ENCODE results near the gene KCNG4. TPM values are rescaled to one million over a fixed set of nuclear protein-coding genes. Genes with fewer than 3 reads are reported as not detected.
"Not testable (repeated sequence)": the region's sequence is repeated elsewhere in the genome, so short reads cannot be mapped to it uniquely, and the experiment has no call there.

KCNG4 gene
- total RNA-seq, 1 donor from 2014 or later, result not detected

DNA sequence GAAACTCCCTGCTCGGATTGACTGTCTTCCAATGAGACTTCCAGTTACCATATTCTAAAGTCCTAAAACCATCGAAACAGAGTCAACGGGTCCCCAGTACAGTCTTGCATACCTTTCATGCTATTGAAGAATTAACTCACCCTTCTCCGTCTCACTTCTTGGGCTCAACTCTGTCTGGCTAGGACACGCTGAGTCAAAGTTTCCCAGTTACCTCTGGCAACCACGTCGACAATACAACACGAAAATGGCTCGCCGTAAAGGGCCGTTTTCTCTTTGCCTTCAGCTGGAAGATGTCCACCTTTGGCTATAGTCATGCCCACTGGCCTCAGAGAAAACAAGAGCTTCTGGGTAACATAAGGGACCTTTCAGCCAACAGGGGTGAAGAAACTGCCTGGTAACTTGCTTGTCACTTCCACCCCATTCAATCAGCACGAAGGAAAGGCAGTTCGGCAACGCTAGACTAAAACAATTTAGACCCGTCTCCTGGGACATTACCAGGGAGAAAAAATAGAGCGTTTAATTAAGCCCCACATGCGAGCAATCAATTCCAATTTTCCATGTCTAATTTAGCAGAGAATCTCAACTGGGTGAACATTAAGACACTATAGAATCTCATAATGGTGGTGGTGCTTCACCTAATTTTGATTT lies 21.5 kb downstream of the KCNG4 start:
- intact Hi-C loops (cut with micrococcal nuclease), result no loop called here
- no peak for DNase-seq
- ATAC-seq, result no peak

DNA sequence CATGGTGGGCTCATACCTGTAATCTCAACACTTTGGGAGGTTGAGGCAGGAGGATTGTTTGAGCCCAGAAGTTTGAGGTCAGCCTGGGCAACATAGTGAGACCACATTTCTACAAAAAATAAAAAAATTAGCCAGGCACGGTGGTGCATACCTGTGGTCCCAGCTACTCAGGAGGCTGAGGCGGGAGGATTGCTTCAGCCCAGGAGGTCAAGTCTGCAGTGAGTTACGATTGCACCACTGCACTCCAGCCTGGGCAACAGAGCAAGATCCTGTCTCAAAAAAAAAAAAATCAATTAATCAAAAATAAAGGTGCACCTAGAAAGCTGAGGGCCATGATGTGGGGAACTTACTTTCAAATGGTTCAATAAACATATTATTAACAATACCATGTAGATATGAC lies 23.7 kb downstream of the KCNG4 start:
- DNase-seq; ATAC-seq; intact Hi-C loops (cut with micrococcal nuclease): not testable (repeated sequence)

DNA sequence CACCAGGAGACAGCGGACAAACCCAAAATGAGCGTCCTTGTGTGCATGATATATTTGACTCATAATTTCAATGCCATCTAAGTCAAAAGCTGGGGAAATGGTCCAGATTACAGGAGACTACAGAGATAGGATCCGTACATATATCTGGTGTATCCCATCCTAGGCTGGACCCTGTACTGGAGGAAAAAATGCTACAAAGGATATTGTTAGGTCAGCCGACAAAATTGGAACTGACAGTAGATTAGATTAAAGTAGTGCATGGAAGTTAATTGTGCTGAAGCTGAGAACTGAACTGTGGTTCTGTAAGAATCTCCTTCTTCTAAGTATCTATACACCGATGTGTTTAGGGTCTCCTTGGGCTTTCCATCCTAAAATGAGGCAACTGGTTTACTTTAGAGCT lies 24.3 kb downstream of the KCNG4 start:
- ATAC-seq (no peak), DNase-seq (no peak)
- intact Hi-C loops (cut with micrococcal nuclease), result no loop called here

DNA sequence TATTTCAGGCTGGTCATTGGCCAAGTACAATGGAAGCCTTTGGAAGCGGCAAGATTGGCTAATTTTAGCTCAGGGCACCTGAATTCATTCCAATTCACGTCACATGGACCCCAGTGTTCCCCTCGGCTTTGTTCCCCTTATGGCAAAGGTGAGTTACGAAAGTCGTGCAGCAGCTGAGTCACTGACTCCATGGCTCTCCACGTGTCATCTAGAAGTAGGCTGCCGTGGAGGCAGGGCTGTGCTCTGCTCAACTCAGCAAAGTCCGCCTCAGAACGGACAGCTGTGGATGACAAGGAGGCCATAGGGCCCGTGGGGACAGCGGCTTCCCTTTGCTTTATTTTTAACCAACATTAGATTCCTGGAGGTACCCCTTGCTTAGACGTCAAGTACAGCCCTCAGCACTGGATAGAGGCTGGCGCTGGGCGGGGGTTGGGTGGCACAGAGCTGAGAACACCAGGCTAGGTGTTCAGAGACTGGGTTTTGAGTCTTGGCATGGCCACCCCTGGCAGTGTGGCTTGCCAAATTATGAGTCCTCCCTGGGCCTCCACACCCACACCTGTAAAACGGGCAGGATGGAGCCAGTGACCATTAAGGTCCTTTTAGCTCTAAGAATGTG lies 25.3 kb downstream of the KCNG4 start:
- DNase-seq (no peak), ATAC-seq (peak; percentile 73)
- intact Hi-C loops (cut with micrococcal nuclease), result no loop called here

DNA sequence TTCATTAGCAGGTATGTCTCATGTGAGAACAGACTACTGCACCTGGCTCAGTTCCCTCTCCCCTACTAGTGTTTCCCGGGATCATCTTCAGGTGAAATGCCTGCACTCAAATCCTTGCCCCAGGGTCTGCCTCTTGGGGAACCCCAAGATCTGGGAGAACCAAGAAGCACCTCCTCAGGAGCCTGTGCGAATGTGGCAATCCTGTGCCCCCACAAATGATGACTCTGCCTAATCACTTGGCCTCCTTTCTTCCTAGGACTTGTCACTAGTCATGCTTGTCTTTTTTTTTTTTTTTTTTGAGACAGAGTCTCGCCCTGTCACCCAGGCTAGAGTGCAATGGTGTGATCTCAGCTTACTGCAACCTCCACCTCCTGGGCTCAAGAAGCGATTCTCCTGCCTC lies 27.2 kb downstream of the KCNG4 start:
- ATAC-seq, result no peak
- no peak for DNase-seq
- intact Hi-C loops (cut with micrococcal nuclease), result no loop called here

DNA sequence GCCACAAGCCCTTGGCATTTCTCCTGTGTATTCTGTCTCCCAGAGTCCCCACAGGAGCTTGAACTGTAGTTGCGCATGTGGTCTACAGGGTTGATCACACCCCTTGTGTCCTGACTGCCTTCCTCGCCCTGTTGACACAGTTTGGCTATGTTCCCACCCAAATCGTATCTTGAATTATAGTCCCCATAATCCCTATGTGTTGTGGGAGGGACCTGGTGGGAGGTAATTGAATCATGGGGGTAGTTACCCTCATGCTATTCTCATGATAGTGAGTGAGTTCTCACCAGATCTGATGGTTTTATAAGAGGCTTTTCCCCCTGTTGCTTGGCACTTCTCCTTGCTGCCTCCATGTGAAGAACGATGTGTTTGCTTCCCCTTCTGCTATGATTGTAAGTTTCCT lies 27.7 kb downstream of the KCNG4 start:
- ATAC-seq, result no peak
- intact Hi-C loops (cut with micrococcal nuclease), result no loop called here

DNA sequence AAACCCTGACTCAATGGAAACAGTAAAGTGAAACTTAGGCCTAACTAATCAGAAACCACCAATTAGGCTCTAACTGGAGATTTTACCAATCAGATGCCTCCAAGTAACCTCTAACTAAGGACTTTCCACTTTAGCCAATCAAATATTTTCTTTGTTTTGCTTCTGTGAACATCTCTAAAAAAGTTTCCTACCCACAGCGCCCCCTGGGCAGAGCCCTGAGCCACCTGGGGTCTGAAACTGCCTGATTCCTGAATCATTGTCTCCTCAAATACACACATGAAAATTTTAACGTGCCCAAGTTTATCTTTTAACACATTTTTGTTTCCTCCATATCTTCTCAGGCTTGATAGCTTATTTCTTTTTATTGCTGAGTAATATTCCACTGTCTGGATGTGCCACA lies 29.8 kb downstream of the KCNG4 start:
- no peak for ATAC-seq
- DNase-seq, result no peak
- intact Hi-C loops (cut with micrococcal nuclease), result no loop called here

More for the DNA sequence above, 27.7 kb downstream of the KCNG4 start:
- DNase-seq, result no peak

DNA sequence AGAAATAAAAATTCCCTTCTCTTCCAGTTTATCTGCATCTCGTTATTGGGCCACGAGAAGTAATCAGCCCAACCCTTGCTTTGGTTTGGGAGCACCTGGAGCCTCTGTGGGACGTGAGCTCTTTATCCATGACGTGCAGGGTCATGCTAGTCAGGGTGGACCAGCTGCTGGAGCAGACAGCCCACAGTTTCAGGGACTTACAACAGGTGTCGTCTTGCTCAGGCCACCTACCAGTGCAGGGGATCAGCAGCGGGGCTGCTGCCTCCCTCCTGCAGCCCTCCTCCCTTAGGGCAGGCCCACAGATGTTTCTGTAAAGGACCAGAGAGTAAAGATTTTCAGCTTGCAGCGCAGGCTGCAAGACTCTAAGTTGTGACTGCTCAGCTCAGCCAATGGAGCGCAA lies 31.9 kb downstream of the KCNG4 start:
- ATAC-seq, result no peak
- intact Hi-C loops (cut with micrococcal nuclease), result no loop called here

DNA sequence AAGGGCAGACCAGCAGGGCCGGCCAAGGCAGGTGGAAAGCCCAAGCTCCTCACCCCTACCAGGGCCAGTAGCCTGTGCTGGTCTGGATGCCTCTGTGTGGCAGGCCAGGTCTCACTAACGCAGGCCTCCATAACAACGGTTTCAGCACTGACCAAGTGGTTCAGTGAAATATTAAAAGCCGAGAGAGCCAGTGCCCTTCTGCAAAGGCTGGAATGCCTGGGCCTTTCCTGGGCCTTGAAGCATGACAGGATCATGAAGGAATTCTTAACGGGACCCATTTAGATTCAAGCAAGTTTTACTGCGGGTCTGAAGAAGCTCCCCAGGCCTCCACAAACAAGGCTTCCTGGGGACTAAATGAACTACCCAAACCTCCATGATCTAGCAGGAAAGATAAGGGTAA lies 32.6 kb downstream of the KCNG4 start:
- intact Hi-C loops (cut with micrococcal nuclease), result no loop called here
- no peak for DNase-seq
- no peak for ATAC-seq

More for the DNA sequence above, 31.9 kb downstream of the KCNG4 start:
- no peak for DNase-seq

DNA sequence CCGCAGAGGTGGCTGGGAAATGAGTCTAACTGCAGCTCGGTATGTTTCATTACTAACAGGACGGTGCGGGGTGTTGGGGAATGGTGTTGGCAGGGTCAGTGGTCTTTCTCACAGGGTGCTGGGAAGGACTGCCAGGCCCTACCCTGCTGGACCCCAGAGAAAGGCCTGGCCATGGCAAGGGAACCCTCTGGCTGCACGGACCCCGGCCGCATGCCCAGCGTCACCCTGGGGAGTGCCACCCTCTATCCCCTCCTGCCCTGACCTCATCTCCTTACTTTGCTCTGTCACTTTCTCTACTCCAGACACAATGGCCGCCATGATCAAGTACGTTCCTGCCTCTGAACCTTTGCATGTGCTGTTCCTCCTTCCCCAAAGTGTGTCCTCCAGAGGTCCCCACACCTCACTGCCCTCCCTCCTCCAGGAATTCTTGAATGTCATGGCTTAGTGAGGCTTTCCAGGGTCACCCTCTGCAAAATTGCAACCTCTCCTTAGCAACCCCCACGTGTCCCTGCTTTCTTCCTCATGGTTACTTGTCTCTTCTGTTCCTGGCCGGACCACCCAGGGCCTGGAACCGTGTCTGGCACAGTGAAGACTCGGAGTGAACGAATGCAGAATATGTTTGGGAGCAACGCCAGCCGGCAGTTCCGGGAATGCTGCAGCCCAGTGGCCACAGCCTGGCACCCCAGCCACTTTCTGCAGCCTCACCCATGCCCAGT lies 33.7 kb downstream of the KCNG4 start:
- DNase-seq (no peak), ATAC-seq (no peak)
- intact Hi-C loops (cut with micrococcal nuclease), result no loop called here

DNA sequence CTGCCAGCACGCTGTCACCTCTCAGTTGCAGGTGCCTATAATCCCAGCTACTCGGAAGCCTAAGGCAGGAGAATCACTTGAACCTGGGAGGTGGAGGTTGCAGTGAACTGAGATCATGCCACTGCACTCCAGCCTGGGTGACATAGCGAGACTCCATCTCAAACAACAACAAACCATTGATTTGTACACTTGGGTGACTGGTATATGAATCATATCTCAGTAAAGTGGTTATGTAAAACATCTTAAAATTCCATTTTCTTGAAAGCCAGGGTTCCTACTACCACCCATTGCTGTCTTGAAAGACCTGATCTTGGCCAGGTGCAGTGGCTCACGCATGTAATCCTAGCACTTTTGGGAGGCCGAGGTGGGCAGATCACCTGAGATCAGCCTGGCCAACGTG lies 34.7 kb downstream of the KCNG4 start:
- intact Hi-C loops (cut with micrococcal nuclease); DNase-seq; ATAC-seq: not testable (repeated sequence)

DNA sequence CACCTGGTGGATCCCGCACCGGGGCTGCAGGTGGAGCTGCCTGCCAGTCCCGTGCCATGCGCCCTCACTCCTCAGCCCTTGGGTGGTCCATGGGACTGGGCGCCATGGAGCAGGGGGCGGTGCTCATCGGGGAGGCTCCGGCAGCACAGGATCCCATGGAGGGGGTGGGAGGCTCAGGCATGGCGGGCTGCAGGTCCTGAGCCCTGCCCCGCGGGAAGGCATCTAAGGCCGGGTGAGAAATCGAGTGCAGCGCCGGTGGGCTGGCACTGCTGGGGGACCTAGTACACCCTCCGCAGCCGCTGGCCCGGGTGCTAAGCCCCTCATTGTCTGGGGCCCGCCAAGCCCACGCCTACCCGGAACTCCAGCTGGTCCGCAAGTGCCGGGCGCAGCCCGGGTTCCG lies 35.3 kb downstream of the KCNG4 start:
- ATAC-seq; DNase-seq; intact Hi-C loops (cut with micrococcal nuclease): not testable (repeated sequence)

DNA sequence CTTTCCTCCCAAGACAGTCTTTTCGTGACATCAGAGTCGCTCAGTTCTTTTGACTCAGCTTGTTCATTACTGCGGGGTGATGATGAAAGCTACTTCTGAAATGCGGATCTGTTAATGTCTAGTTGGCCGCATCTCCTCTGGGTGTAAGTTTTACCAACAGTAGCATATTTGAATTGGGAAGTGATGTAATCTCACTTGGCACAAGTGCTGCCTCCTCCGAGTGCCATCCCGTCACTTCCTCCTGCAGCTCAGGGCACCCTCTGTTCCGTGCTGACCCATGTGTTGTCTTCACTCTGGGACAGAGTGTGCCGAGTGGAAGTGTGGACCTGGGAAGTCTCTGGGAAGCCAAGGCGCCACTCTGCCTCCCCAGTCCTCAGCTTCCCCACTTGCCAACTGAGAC lies 40.0 kb downstream of the KCNG4 start:
- ATAC-seq (peak; percentile 80), DNase-seq (no peak)
- intact Hi-C loops (cut with micrococcal nuclease), result no loop called here

DNA sequence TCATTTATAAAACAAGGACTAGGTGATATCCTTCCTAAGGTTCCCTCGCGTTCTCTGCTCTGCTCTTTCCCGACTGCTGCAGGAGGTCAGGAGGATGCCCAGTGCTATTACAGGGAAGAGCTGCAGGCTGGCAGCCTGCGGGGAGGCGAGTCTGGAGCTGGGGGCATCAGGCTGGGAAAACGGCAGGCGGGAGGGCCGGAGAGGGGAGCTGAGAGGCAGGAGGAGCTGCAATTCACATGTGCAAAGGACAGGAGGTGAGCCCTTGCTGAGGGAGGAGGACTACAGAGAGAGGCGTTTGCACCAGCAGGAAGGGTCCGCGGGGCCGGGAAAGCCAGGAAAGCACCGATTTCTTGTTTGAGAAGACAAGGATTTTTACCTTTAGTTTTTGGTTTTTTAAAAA lies 40.7 kb downstream of the KCNG4 start:
- intact Hi-C loops (cut with micrococcal nuclease), result no loop called here
- ATAC-seq (no peak), DNase-seq (no peak)

DNA sequence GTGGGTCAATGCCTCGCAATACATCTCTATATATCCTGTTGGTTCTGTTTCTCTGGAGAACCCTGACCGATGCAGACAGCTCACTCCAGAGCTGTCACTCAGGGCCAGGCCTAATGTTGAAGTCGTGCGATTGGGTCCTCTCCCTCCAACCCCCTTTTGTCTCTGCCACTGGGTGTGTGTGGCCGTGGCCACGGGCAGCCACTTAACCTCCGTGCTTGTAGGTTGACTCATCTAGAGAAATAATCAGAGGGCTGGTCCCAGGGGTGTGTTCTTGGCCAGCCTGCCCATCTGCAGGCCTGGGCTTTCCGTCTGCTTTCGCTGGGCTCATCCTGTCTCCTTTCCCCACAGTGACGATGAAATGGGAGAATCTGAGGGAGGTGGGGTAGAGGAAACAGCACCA lies 41.4 kb downstream of the KCNG4 start:
- ATAC-seq (peak; percentile 22), DNase-seq (no peak)
- intact Hi-C loops (cut with micrococcal nuclease), result no loop called here

DNA sequence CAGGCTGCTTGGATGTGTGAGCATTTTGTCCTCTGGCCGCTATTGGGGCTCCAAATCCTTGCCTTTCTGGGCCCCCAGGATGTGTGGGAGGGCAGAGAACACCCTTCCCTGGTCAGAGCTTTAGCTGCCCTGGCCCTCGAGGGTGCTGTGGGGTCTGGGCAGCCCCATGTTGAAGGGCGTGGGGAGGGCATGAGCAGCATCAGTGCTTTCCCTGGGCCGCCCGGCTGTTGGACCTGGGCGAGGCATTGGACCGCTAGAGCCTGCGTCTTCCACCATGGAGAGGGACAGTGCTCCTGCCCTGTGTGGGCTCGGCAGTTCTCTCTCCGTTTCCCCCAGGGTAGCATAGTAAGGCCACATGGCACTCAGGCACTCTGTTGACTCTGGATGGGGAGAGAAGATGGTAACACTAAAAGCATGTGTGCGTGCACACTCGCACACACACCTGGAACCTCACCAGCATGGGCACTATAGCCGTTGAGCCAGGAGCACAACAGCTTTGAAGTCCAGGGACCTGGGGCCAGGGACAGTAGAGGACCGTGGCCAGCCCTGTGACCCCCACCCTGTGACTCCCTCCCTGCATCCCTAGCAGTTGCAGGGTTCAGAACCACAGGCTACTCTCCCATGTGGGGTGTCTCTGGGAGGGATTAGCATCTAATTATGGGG lies 42.2 kb downstream of the KCNG4 start:
- DNase-seq (no peak), ATAC-seq (no peak)
- intact Hi-C loops (cut with micrococcal nuclease), result no loop called here

DNA sequence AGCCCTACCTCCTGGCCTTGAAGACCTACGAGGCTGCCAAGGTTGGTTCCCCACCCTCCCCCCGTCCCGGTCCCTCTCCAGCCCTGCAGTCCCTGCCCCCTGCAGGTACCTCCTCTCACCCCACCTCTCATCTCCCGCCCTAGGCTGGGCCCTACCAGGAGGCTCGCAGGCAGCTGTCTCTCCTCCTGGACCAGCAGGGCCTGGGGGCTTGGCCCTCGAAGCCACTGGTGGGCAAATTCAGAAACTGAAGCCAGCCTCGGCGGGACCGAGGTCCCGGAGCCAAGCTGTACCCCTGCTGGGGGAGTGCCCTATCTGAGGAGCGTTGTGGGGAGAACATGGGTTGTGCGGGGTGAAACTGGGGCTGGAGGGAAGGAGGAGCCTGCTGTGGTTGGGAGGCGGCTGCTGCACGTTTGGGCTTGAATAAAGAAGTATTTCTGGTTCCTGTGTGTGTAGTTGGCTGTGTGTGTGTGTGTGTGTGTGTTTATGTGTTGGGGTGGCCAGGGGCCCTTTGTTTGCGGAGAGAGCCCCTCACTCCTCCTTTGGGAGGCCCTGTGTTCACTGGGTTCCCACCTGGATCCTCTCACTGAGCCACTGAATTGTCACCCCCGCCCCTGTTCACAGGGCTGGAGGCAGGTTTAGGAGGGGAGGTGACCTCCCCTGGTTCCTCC lies 43.0 kb downstream of the KCNG4 start:
- intact Hi-C loops (cut with micrococcal nuclease), result no loop called here
- ATAC-seq (no peak), DNase-seq (no peak)

DNA sequence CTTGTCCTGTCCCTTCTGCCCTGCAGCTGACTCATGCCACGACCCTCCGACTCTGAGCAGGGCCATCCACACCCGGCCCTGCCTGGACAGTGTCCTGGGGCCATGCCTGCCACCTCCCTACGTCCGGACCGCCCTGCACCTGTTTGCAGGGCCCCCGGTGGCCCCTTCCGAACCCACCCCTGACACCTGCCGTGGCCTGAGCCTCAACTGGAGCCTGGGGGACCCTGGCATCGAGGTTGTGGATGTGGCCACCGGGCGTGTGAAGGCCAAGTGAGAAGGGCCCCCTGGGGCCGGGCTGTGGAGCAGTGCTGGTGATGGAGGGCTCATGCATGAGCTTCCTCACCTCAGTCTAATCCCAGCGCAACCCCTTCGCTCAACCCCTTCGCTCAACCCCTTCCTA lies 43.7 kb downstream of the KCNG4 start:
- ATAC-seq, result no peak

DNA sequence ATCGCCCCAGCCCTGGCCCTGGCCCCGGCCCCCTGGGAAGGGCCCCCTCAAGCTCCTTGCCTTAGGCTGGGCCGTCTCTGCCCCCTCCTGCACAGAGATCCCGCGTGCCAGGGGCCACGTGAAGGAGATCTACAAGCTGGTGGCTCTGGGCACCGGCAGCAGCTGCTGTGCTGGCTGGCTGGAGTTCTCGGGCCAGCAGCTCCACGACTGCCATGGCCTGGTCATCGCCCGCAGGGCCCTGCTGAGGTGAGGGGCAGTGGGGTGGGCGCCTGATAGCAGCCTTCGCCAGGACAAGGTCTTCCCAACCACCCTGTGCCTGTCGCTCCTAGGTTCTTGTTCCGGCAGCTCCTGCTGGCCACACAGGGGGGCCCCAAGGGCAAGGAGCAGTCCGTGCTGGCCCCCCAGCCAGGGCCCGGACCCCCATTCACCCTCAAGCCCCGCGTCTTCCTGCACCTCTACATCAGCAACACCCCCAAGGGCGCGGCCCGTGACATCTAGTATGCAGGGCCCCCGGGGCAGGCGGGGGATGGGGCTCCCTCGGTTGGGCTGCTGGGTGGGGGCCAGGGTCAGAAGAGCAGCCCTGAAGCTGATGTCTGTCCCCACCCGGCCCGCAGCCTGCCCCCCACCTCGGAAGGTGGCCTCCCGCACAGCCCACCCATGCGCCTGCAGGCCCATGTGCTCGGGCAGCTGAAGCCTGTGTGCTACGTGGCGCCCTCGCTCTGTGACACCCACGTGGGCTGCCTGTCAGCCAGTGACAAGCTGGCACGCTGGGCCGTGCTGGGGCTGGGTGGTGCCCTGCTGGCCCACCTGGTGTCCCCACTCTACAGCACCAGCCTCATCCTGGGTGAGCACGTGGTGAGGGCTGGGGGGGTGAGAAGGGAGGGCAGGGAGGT lies 44.4 kb downstream of the KCNG4 start:
- ATAC-seq (no peak), DNase-seq (no peak)
- intact Hi-C loops (cut with micrococcal nuclease), result no loop called here

More for the DNA sequence above, 43.7 kb downstream of the KCNG4 start:
- DNase-seq, result no peak
- intact Hi-C loops (cut with micrococcal nuclease), result no loop called here
